Osteocyte (in vitro differentiated cells): ENCODE results near the gene NPEPL1. TPM values are rescaled to one million over a fixed set of nuclear protein-coding genes. Genes with fewer than 3 reads are reported as not detected.

Source experiments
- DNase-seq: peaks from one replicate; pipeline ENCODE4 v3.0.0; 2021; ENCODE audit warnings: mixed read lengths; ENCODE audit not compliant: unreplicated experiment; ENCODE audit errors: extremely low spot score
- H3K27ac Mint-ChIP-seq: one replicate; pipeline ENCODE4 v1.8.0; 2021; ENCODE audit warnings: mild to moderate bottlenecking, mixed read lengths; ENCODE audit not compliant: unreplicated experiment
- H3K27me3 Mint-ChIP-seq: one replicate; pipeline ENCODE4 v1.8.0; 2021; ENCODE audit warnings: mixed read lengths; ENCODE audit not compliant: unreplicated experiment
- H3K36me3 Mint-ChIP-seq: one replicate; pipeline ENCODE4 v1.8.0; 2021; ENCODE audit warnings: mixed read lengths; ENCODE audit not compliant: unreplicated experiment
- H3K4me1 Mint-ChIP-seq: one replicate; pipeline ENCODE4 v1.8.0; 2021; ENCODE audit warnings: mixed read lengths; ENCODE audit not compliant: unreplicated experiment
- H3K4me3 Mint-ChIP-seq: one replicate; pipeline ENCODE4 v1.8.0; 2021; ENCODE audit warnings: mild to moderate bottlenecking, moderate library complexity, mixed read lengths; ENCODE audit not compliant: unreplicated experiment
- H3K9me3 Mint-ChIP-seq: one replicate; pipeline ENCODE4 v1.8.0; 2021; ENCODE audit warnings: mixed read lengths; ENCODE audit not compliant: unreplicated experiment
- total RNA-seq: library from RNA; stranded (reverse); gene quantifications from 2 replicates; pipeline ENCODE4 v1.2.1, GENCODE V29; 2021
- TF ChIP-seq, protein P1 (sequence below): fragments of 200-600 bp; sonication (generic); IDR thresholded peaks from 2 replicates; pipeline ENCODE4 v1.5.0; 2021; ENCODE audit warnings: antibody characterized with exemption, mild to moderate bottlenecking, moderate library complexity

Gene NPEPL1
- total RNA-seq, 1 donor from 2014 or later = 13.6 TPM

DNA sequence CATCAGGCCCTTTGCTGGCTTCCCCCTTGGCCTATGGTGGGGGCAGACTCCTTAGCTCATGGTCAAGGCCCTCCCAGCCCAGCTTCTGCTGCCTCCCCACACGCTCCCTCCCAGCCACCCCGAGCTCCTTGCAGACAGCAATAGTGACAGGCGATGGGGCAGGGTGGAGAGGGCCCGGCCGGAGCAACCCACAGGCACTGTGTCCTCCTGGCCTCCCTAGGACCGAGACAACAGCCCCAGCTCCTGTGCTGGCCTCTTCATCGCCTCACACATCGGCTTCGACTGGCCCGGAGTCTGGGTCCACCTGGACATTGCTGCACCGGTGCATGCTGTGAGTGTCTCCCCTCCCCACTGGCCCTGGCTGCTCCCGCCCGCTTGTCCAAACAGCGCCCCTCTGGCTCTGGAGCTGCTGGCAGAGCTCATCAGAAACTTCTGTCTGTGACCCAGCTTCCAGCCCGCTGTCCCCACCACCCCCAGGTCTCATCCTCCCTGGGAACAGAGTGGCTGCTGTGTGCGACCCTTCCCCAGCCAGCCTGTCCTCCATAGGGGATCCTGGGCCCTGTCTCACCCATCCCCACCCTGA, 21.8 kb downstream of the NPEPL1 start:
- Mint-ChIP-seq H3K27ac (no peak overlapping the region), H3K4me1 (no peaks in the 10 kb centered on the region), H3K27me3 (no peaks in the 10 kb centered on the region), H3K9me3 (no peaks in the 10 kb centered on the region), H3K4me3 (no peak overlapping the region), H3K36me3 (no peaks in the 10 kb centered on the region)
- TF ChIP-seq, protein P1, sequence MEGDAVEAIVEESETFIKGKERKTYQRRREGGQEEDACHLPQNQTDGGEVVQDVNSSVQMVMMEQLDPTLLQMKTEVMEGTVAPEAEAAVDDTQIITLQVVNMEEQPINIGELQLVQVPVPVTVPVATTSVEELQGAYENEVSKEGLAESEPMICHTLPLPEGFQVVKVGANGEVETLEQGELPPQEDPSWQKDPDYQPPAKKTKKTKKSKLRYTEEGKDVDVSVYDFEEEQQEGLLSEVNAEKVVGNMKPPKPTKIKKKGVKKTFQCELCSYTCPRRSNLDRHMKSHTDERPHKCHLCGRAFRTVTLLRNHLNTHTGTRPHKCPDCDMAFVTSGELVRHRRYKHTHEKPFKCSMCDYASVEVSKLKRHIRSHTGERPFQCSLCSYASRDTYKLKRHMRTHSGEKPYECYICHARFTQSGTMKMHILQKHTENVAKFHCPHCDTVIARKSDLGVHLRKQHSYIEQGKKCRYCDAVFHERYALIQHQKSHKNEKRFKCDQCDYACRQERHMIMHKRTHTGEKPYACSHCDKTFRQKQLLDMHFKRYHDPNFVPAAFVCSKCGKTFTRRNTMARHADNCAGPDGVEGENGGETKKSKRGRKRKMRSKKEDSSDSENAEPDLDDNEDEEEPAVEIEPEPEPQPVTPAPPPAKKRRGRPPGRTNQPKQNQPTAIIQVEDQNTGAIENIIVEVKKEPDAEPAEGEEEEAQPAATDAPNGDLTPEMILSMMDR = no peak
- DNase-seq = peak; percentile 83

DNA sequence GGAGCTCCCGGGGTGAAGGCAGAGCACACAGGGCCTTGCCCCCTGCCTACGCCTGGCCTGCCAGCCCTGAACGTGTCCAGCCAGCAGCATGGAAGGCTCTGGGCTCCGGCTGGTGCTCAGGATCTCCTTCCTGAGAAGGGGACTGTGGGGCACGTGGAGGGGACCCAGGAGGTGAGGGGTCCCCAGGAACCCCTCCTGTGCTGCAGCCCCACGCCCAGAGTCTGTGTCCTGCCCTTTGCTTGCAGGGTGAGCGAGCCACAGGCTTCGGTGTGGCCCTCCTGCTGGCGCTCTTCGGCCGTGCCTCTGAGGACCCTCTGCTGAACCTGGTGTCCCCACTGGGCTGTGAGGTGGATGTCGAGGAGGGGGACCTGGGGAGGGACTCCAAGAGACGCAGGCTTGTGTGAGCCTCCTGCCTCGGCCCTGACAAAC, 22.3 kb downstream of the NPEPL1 start:
- peak; percentile 83 for DNase-seq
- H3K4me1 Mint-ChIP-seq = no peaks in the 10 kb centered on the region
- no peak overlapping the region for H3K4me3 Mint-ChIP-seq
- no peaks in the 10 kb centered on the region for H3K36me3 Mint-ChIP-seq
- TF ChIP-seq, protein P1 = no peak
- H3K27ac Mint-ChIP-seq = no peak overlapping the region
- no peaks in the 10 kb centered on the region for H3K9me3 Mint-ChIP-seq
- H3K27me3 Mint-ChIP-seq = no peaks in the 10 kb centered on the region

DNA sequence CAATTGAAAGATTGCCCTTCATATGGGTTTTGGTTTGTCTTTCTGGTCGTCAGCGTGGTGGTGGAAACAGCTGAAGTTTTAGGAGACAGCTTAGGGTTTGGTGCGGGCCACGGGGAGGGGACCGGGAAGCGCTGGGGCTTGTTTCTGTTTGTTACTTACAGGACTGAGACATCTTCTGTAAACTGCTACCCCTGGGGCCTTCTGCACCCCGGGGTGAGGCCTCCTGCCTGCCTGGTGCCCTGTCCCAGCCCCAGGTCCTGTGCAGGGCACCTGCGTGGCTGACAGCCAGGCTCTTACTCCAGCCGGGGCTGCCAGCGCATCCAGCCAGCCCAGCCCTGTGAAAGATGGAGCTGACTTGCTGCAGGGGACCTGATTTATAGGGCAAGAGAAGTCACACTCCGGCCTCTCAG, 22.8 kb downstream of the NPEPL1 start:
- Mint-ChIP-seq H3K4me3 (no peak overlapping the region), H3K27ac (no peak overlapping the region)

DNA sequence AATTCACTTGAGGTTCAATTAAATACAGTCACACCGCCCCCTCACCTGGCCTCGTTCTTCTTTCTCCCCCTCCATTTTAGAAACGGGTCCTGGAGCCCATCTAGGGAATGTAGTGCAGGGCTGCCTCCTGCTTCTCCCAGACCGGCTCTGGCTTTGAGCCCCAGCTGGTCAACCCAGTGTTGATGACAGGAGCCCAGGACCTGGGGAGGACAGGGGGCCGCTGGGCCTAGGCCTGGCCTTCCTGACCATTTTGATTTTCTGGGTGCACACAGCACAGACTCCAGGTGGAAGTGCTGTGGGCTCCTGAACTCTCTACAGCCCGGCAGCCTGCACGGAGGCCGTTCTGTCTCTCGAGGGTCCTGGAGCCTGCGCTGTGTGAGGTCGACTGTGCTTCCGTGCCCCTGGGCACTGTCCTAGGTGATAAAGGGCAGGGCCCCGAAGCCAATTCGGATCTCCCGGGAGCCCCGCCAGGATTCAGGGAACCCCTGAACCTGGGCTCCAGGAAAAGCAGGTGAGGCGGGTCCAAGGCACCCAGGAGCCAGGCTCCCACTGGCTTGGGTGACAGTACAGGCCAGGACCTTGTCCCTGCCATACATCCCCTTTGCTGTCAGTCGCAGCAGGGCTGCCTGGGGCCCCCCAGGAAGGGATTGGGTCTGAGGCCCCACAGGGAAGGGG, 23.3 kb downstream of the NPEPL1 start:
- no peak overlapping the region for H3K27ac Mint-ChIP-seq
- peaks cover 5% of the 10 kb centered on the region for H3K27me3 Mint-ChIP-seq
- H3K4me3 Mint-ChIP-seq = no peak overlapping the region
- no peaks in the 10 kb centered on the region for H3K4me1 Mint-ChIP-seq
- H3K9me3 Mint-ChIP-seq = no peaks in the 10 kb centered on the region
- no peaks in the 10 kb centered on the region for H3K36me3 Mint-ChIP-seq
- TF ChIP-seq, protein P1 = no peak
- peak; percentile 81 for DNase-seq

More for the DNA sequence above, 22.8 kb downstream of the NPEPL1 start:
- no peaks in the 10 kb centered on the region for H3K9me3 Mint-ChIP-seq
- H3K36me3 Mint-ChIP-seq = no peaks in the 10 kb centered on the region
- H3K4me1 Mint-ChIP-seq = no peaks in the 10 kb centered on the region
- peak; percentile 77 for DNase-seq
- TF ChIP-seq, protein P1 = no peak
- no peaks in the 10 kb centered on the region for H3K27me3 Mint-ChIP-seq

GRCh38 chr20:58716476-58717277, 24.1 kb downstream of the NPEPL1 start:
- no peaks in the 10 kb centered on the region for H3K36me3 Mint-ChIP-seq
- H3K9me3 Mint-ChIP-seq = no peaks in the 10 kb centered on the region
- TF ChIP-seq, protein P1 = no peak
- peaks cover 9% of the 10 kb centered on the region for H3K27me3 Mint-ChIP-seq
- DNase-seq = peak; percentile 80
- H3K4me1 Mint-ChIP-seq = no peaks in the 10 kb centered on the region
- H3K27ac Mint-ChIP-seq = no peak overlapping the region
- H3K4me3 Mint-ChIP-seq = no peak overlapping the region
